IMR-90 (cell line): ENCODE measurements around the gene AMZ1. TPM values are rescaled to one million over a fixed set of nuclear protein-coding genes. Genes with fewer than 3 reads are reported as not detected.

ENCODE experiments used
- ATAC-seq: fragments of 200-7000 bp; cut with Tn5 transposase; 2 replicates; pipeline ENCODE4 v1.9.1; 2020; ENCODE audit warnings: low read depth, mild to moderate bottlenecking, moderate library complexity
- BruUV-seq: library from RNA; stranded (reverse); fragments of 400-500 nt; replicated peaks from 2 replicates; lab custom pipeline; 2021; lab: Mats Ljungman, UMichigan
- CTCF ChIA-PET: fragments of 300-600 bp; formaldehyde crosslinking; extraction: SDS; loops from one replicate; lab custom pipeline; 2021; ENCODE audit warnings: antibody characterized with exemption; lab: Yijun Ruan, JAX
- POLR2A ChIA-PET: fragments of 300-600 bp; sonication (Branson Sonifier 250); formaldehyde crosslinking; loops from one replicate; lab custom pipeline; 2022; ENCODE audit warnings: antibody characterized with exemption; ENCODE audit not compliant: unreplicated experiment; lab: Charles Lee
- DNase-seq: peaks from one replicate; pipeline ENCODE4 v3.0.0; 2013
- H2AFZ ChIP-seq: replicated peaks from 2 replicates; pipeline ENCODE3; 2013; ENCODE audit warnings: low read length, mild to moderate bottlenecking; ENCODE audit not compliant: poor library complexity
- H2AK5ac ChIP-seq: 2 replicates; pipeline ENCODE4 v1.6.1; 2013; ENCODE audit warnings: low read depth, low read length, inconsistent platforms
- H2AK9ac ChIP-seq: replicated peaks from 2 replicates; pipeline ENCODE3; 2013; ENCODE audit warnings: mild to moderate bottlenecking, low read depth, low read length, moderate library complexity; ENCODE audit not compliant: poor library complexity
- H2BK120ac ChIP-seq: 2 replicates; pipeline ENCODE4 v1.6.1; 2013; ENCODE audit warnings: low read depth, low read length, inconsistent platforms
- H2BK15ac ChIP-seq: 3 replicates; pipeline ENCODE4 v1.6.1; 2013; ENCODE audit warnings: low read depth, low read length, inconsistent platforms
- H2BK20ac ChIP-seq: 2 replicates; pipeline ENCODE4 v1.6.1; 2013; ENCODE audit warnings: low read depth, mild to moderate bottlenecking, inconsistent platforms, low read length, moderate library complexity
- H2BK5ac ChIP-seq: 2 replicates; pipeline ENCODE4 v1.6.1; 2013; ENCODE audit warnings: mild to moderate bottlenecking, low read depth, low read length, inconsistent platforms; ENCODE audit not compliant: poor library complexity, severe bottlenecking
- H3K14ac ChIP-seq: replicated peaks from 2 replicates; pipeline ENCODE4 v1.6.1; 2013; ENCODE audit warnings: low read depth, low read length, inconsistent platforms
- H3K18ac ChIP-seq: 2 replicates; pipeline ENCODE4 v1.6.1; 2013; ENCODE audit warnings: low read depth, low read length, control low read depth
- H3K23ac ChIP-seq: 2 replicates; pipeline ENCODE4 v1.6.1; 2013; ENCODE audit warnings: low read depth, low read length, inconsistent platforms
- H3K27ac ChIP-seq: 2 replicates; pipeline ENCODE4 v1.5.1; 2013; ENCODE audit warnings: mild to moderate bottlenecking, control low read depth, low read length; ENCODE audit not compliant: insufficient read depth
- H3K27me3 ChIP-seq: 2 replicates; pipeline ENCODE4 v1.6.1; 2013; ENCODE audit warnings: low read length; ENCODE audit not compliant: control insufficient read depth, insufficient read depth
- H3K36me3 ChIP-seq: 2 replicates; pipeline ENCODE4 v1.6.1; 2013; ENCODE audit warnings: low read length, mixed read lengths; ENCODE audit not compliant: control insufficient read depth, insufficient read depth
- H3K4ac ChIP-seq: 2 replicates; pipeline ENCODE4 v1.6.1; 2013; ENCODE audit warnings: low read depth, low read length, inconsistent platforms
- H3K4me1 ChIP-seq: 2 replicates; pipeline ENCODE4 v1.6.1; 2013; ENCODE audit warnings: low read length, mixed read lengths; ENCODE audit not compliant: control insufficient read depth, insufficient read depth
- H3K4me2 ChIP-seq: 2 replicates; pipeline ENCODE4 v1.6.1; 2013; ENCODE audit warnings: low read depth, mild to moderate bottlenecking, control low read depth, low read length, moderate library complexity
- H3K4me3 ChIP-seq: 2 replicates; pipeline ENCODE4 v1.5.1; 2013; ENCODE audit warnings: low read depth, mild to moderate bottlenecking, control low read depth, low read length, moderate library complexity; ENCODE audit not compliant: insufficient read depth
- H3K56ac ChIP-seq: 2 replicates; pipeline ENCODE4 v1.6.1; 2013; ENCODE audit warnings: low read length, inconsistent platforms; ENCODE audit not compliant: insufficient read depth; ENCODE audit errors: extremely low read depth
- H3K79me1 ChIP-seq, 2 experiments: 2 replicates each; pipeline ENCODE4 v1.6.1; 2013; ENCODE audit warnings: low read length in 2 of 2, inconsistent platforms in 1 of 2, low read depth in 1 of 2
- H3K9ac ChIP-seq: 2 replicates; pipeline ENCODE4 v1.6.1; 2013; ENCODE audit warnings: low read depth, low read length, control low read depth
- H3K9me1 ChIP-seq: 2 replicates; pipeline ENCODE4 v1.6.1; 2013; ENCODE audit warnings: low read length, inconsistent platforms; ENCODE audit not compliant: insufficient read depth
- H3K9me3 ChIP-seq: 2 replicates; pipeline ENCODE4 v1.6.1; 2013; ENCODE audit warnings: low read length; ENCODE audit not compliant: control insufficient read depth, insufficient read depth
- H4K20me1 ChIP-seq: 2 replicates; pipeline ENCODE4 v1.6.1; 2013; ENCODE audit warnings: low read length, inconsistent platforms; ENCODE audit not compliant: insufficient read depth
- H4K5ac ChIP-seq: 2 replicates; pipeline ENCODE4 v1.6.1; 2013; ENCODE audit warnings: mild to moderate bottlenecking, low read depth, low read length, control low read depth
- H4K8ac ChIP-seq, 2 experiments: 2 replicates each; pipeline ENCODE4 v1.6.1; 2013; ENCODE audit warnings: low read depth in 2 of 2, low read length in 2 of 2, control low read depth in 1 of 2, inconsistent platforms in 1 of 2
- H4K91ac ChIP-seq: 2 replicates; pipeline ENCODE4 v1.6.1; 2013; ENCODE audit warnings: low read depth, low read length, inconsistent platforms; ENCODE audit not compliant: insufficient read depth
- CEBPB ChIP-seq: IDR thresholded peaks from 2 replicates; pipeline ENCODE4 v1.6.1; 2012; ENCODE audit warnings: low read depth, low read length, improper control_type of control experiment
- FOS ChIP-seq: fragments of 150-350 bp; IDR thresholded peaks from 2 replicates; pipeline ENCODE4 v1.6.1; 2016; ENCODE audit warnings: low read depth, low read length
- whole genome bisulfite sequencing, 2 experiments: methylation state at CpG; one replicate each; pipeline versions ENCODE4 v1.1.5 to v1.1.7; 2013; ENCODE audit warnings: missing lambda C conversion rate in 2 of 2; ENCODE audit not compliant: insufficient read length in 1 of 2; ENCODE audit errors: extremely low coverage in 2 of 2; 5-methylcytosine and 5-hydroxymethylcytosine counted together
- dilution Hi-C: fragments of 300-500 bp; cut with HindIII; formaldehyde crosslinking; loops from one replicate; pipeline ENCODE4 v1.14.3; 2018; ENCODE audit warnings: low sequenced_read_pairs; ENCODE audit not compliant: unreplicated experiment
- in situ Hi-C: fragments of 300-500 bp; cut with MboI; formaldehyde crosslinking; loops from 3 replicates; pipeline ENCODE4 v1.14.3; 2019; ENCODE audit warnings: low sequenced_read_pairs, inconsistent platforms, mixed read lengths
- intact Hi-C: fragments of 100-400 bp; cut with micrococcal nuclease; formaldehyde crosslinking; loops from 2 replicates; pipeline ENCODE4 v1.10.0; 2022
- polyA plus RNA-seq, 3 experiments: library from polyadenylated mRNA; depleted of rRNA; stranded (reverse); fragments of >200 nt; gene quantifications; 2 replicates each; pipeline ENCODE4 v1.2.3, GENCODE V29; 2012; ENCODE audit warnings: low replicate concordance in 1 of 3
- total RNA-seq: library from RNA; depleted of rRNA; stranded (reverse); fragments of >200 nt; gene quantifications from 2 replicates; pipeline ENCODE4 v1.2.3, GENCODE V29; 2012
- TF ChIP-seq, protein P1 (sequence below): fragments of 150-350 bp; IDR thresholded peaks from 2 replicates; pipeline ENCODE4 v1.6.1; 2016; ENCODE audit warnings: low read depth, mild to moderate bottlenecking, low read length, moderate library complexity, borderline replicate concordance

The AMZ1 gene
- total and polyA plus RNA-seq, 2 of the 4 experiments (the other 2 are of a cell fraction) = 0.54 to 1.6 TPM

- H3K23ac ChIP-seq = no peak overlapping the region
- TF ChIP-seq CEBPB (no peak), FOS (no peak)
- TF ChIP-seq, protein P1, sequence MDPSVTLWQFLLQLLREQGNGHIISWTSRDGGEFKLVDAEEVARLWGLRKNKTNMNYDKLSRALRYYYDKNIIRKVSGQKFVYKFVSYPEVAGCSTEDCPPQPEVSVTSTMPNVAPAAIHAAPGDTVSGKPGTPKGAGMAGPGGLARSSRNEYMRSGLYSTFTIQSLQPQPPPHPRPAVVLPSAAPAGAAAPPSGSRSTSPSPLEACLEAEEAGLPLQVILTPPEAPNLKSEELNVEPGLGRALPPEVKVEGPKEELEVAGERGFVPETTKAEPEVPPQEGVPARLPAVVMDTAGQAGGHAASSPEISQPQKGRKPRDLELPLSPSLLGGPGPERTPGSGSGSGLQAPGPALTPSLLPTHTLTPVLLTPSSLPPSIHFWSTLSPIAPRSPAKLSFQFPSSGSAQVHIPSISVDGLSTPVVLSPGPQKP = no peak
- H3K56ac ChIP-seq = no peak overlapping the region
- no peak overlapping the region for H2BK5ac ChIP-seq
- intact Hi-C loops (no loop called here), dilution Hi-C loops (no loop called here), in situ Hi-C loops (loop anchor here (25.0 kb wide), 1 partner anchor 476 kb away; no protein-coding TSS in a partner anchor)
- no peak overlapping the region for H4K91ac ChIP-seq
- H3K14ac ChIP-seq = no peak overlapping the region
- no peaks in the 10 kb centered on the region for H3K36me3 ChIP-seq
- no peak overlapping the region for H3K18ac ChIP-seq
- H2AK5ac ChIP-seq = no peak overlapping the region
- no peak overlapping the region for H4K8ac ChIP-seq
- H2BK15ac ChIP-seq = no peak overlapping the region
- H3K27ac ChIP-seq = no peak overlapping the region
- 100% methylated on average over 8 of the region's 14 CpGs; no CpG with 5 or more reads in 1 of the 2 experiments for WGBS, 2 experiments
- H3K4me1 ChIP-seq = peaks cover 6% of the 10 kb centered on the region
- ChIA-PET POLR2A (no interaction called here), CTCF (no interaction called here)
- no peak overlapping the region for H2AFZ ChIP-seq
- no TSS peak for BruUV-seq
- H3K9me1 ChIP-seq = no peaks in the 10 kb centered on the region
- H4K5ac ChIP-seq = no peak overlapping the region
- peaks cover 2% of the 10 kb centered on the region; the same call in 1 of the 2 replicates for H3K9me3 ChIP-seq
- H3K27me3 ChIP-seq = peaks cover 10% of the 10 kb centered on the region; the same call in 1 of the 2 replicates
- H2BK20ac ChIP-seq = no peak overlapping the region
- H3K4me3 ChIP-seq = no peak overlapping the region
- no peak for DNase-seq
- H3K4me2 ChIP-seq = no peak overlapping the region
- no peak overlapping the region for H3K4ac ChIP-seq
- H3K79me1 ChIP-seq = no peaks in the 10 kb centered on the region
- no peak overlapping the region for H2BK120ac ChIP-seq
- no peak overlapping the region for H2AK9ac ChIP-seq
- no peak for ATAC-seq
- no peak overlapping the region for H3K9ac ChIP-seq
- H4K20me1 ChIP-seq = no peaks in the 10 kb centered on the region
These were observed 1.9 kb upstream of the AMZ1 start for GRCh38 chr7:2686101-2686500.
